GM18502 (cell line): ENCODE data around the gene MGAT2.
"Not testable (repeated sequence)": the region's sequence is repeated elsewhere in the genome, so short reads cannot be mapped to it uniquely, and the experiment has no call there.

Experiments
- ATAC-seq: cut with Tn5 transposase; IDR thresholded peaks from one replicate; pipeline ENCODE4 v1.9.1; 2021; ENCODE audit warnings: mild to moderate bottlenecking; ENCODE audit not compliant: unreplicated experiment, poor library complexity

MGAT2 gene

GRCh38 chr14:49641697-49642129, 21.1 kb downstream of the MGAT2 start:
- no peak for ATAC-seq

GRCh38 chr14:49642163-49642562, 21.6 kb downstream of the MGAT2 start:
- no peak for ATAC-seq

DNA sequence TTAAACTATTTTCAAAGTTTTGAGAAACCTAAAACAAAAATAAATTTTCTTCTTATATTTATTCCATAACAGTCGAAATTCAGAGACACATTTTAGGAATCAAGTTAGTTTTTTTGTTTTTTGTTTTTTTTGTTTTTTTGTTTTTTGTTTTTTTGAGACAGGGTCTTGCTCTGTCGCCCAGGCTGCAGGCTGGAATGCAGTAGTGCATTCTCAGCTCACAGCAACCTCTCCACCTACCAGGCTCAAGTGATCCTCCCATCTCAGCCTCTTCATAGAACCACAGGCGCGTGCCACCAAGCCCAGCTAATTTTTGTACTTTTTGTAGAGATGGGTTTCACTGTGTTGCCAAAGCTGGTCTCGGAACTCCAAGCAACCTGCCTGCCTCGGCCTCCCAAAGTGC, 32.9 kb downstream of the MGAT2 start:
- no peak for ATAC-seq

GRCh38 chr14:49654511-49654910, 33.9 kb downstream of the MGAT2 start:
- ATAC-seq = no peak

DNA sequence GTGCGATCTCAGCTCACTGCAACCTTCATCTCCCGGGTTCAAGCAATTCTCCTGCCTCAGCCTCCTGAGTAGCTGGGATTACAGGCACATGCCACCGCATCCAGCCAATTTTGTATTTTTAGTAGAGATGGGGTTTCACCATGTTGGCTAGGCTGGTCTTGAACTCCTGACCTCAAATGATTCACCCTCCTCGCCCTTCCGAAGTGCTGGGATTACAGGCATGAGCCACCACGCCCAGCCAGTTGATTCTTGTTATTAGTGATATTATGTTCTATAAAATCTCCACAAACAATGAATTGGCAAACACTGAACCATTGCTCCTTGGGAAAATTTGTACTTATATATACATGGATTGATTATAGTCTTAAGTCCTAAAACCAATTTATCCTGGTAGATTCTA, 36.9 kb downstream of the MGAT2 start:
- not testable (repeated sequence) for ATAC-seq

DNA sequence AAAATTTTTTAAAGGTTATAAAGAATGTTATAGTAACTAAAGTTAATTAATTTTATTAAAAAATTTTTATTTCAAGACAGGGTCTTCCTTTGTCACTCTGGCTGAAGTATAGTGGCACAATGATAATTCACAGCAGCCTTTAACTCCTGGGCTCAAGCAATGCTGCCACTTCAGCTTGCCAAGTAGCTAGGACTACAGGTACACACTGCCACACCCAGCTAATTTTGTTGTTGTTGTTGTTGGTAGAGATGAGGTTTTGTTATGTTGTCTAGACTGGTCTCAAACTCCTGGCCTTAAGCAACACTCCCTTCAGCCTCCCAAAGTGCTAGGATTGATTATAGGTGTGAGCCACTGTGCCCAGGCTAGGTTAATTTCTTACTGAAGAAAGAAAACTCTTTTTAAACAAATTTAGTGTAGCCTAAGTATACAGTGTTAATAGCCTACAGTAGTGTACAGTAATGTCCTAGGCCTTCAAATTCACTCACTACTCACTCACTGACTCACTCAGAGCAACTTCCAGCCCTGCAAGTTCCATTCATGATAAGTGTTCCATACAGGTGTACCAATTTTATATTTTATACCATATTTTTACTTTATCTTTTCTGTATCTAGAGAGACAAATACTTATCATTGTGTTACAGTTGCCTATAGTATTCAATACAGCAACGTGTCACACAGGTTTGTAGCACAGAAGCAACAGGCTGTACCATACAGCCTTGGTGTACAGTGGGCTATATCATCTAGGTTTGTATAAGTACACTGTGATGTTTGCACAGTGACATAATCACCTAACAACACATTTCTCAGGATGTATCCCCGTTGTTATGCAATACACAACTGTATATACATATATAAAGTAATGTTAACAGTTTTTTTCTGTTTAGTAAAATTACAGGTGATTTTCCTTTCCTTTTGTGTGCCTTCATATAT, 39.2 kb downstream of the MGAT2 start:
- ATAC-seq = no peak

GRCh38 chr14:49670475-49670874, 49.9 kb downstream of the MGAT2 start:
- no peak for ATAC-seq
